Right lobe of liver (tissue), 4 donors: Measurements from ENCODE around the gene TCF12.

Experiments
- CTCF ChIP-seq, 4 donors: fragments of 200-600 bp in 3 of 4; fragments of 450-650 bp in 1 of 4; IDR thresholded peaks; one replicate each; pipeline versions ENCODE4 v1.5.1 to v1.8.0; 2016 to 2022; ENCODE audit warnings: antibody characterized with exemption in 4 of 4, mild to moderate bottlenecking in 2 of 4
- POLR2A ChIP-seq: fragments of 450-650 bp; IDR thresholded peaks from one replicate; pipeline ENCODE4 v1.6.1; 2017; ENCODE audit warnings: antibody characterized with exemption, mild to moderate bottlenecking
- donor health status: DM: no; HTN: no; CAD: no.
- donor health status: DM: no; HTN: no; CAD: no.
- donor health status: DM: no; HTN: yes; CAD: no.

- TF ChIP-seq CTCF (IDR thresholded peaks at IDR 0.05) (no peak), POLR2A (no peak)
Measured at GRCh38 chr15:57172925-57173324, 254.5 kb downstream of the TCF12 start.
